ENCODE results near the gene MMS19.

The MMS19 gene

GRCh38 chr10:97463363-97464132 is 34.7 kb downstream of the MMS19 start:
- peak; percentile 38 for DNase-seq

- DNase-seq, result no peak
These were observed 35.9 kb downstream of the MMS19 start for GRCh38 chr10:97462309-97462708.

GRCh38 chr10:97459933-97460332 is 38.3 kb downstream of the MMS19 start:
- DNase-seq, result no peak

GRCh38 chr10:97459111-97459510 is 39.1 kb downstream of the MMS19 start:
- DNase-seq, result no peak

DNA sequence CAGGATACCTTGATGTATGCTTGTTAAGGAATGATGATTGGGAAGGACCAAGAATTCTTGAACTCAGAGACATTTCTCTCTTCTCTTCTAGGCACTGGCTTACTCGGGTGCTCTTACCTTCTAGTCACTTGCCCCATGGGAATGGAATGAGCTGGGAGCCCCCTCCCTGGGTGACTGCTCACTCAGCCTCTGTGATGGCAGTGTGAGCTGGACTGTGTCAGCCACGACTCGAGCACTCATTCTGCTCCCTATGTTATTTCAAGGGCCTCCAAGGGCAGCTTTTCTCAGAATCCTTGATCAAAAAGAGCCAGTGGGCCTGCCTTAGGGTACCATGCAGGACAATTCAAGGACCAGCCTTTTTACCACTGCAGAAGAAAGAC is 41.5 kb downstream of the MMS19 start:
- DNase-seq, result no peak

GRCh38 chr10:97456034-97456685 is 42.1 kb downstream of the MMS19 start:
- DNase-seq, result no peak

DNA sequence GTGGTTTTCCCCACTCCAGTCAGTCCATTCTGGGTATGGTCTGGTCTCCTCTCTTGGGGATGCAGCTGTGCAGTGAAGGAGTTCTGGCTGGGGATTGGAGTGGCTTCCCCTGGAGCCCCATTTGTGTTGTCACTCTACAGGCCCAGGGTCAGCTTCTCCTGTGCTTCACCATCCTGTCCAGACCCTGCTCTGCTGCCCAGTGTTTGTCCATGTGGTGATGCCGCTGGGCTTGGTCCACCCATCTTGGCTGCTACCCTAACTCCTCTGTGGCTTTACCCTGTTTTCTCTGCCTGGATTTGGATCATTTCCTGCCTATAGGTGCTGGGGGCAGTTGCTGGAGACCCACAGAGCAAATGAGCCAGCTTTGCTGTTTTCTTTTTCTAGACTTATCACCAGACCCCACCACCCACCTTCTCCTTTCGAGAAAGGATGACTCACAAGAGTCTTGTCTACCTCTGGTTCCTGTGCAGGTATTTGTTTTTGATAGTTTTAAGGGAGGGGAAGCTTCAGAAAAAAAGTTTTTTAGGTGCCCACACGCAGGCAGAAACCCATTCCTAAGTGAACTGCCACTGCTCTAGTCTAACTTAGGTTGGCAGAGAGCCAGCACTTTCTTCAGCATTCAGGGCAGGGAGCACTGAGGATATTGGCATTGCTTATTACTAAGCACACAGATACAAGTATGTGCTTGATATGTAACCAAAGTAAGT is 43.7 kb downstream of the MMS19 start:
- no peak for DNase-seq

DNA sequence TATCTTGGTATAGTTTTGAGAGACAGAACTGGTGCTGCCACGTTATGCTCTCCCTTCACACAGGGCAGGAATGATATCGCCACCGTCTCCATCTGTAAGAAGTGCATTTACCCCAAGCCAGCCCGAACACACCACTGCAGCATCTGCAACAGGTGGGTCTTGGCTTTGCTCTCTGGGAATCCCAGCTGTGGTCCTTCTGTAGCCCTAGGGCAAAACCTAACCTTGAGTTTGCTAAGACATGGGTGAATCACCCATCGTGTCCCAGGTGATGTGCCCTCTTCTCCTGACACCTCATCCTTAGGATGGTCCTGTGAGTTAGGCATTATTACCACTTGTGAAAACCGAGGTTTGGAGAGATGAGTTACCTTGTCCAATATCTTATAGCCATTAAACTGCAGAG is 45.9 kb downstream of the MMS19 start:
- no peak for DNase-seq

DNA sequence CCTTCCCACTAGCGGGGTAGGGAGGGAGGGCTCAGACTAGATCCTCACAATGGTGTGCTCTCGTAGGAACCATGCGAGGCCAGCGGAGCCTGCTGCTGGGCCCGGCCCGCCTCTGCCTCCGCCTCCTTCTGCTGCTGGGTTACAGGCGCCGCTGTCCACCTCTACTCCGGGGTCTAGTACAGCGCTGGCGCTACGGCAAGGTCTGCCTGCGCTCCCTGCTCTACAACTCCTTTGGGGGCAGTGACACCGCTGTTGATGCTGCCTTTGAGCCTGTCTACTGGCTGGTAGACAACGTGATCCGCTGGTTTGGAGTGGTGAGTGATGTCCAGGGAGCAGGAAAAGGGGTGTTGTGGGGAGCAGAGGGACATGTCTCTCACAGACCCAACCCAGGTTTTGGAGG is 46.6 kb downstream of the MMS19 start:
- DNase-seq, result no peak

GRCh38 chr10:97450828-97451227 is 47.4 kb downstream of the MMS19 start:
- no peak for DNase-seq

DNA sequence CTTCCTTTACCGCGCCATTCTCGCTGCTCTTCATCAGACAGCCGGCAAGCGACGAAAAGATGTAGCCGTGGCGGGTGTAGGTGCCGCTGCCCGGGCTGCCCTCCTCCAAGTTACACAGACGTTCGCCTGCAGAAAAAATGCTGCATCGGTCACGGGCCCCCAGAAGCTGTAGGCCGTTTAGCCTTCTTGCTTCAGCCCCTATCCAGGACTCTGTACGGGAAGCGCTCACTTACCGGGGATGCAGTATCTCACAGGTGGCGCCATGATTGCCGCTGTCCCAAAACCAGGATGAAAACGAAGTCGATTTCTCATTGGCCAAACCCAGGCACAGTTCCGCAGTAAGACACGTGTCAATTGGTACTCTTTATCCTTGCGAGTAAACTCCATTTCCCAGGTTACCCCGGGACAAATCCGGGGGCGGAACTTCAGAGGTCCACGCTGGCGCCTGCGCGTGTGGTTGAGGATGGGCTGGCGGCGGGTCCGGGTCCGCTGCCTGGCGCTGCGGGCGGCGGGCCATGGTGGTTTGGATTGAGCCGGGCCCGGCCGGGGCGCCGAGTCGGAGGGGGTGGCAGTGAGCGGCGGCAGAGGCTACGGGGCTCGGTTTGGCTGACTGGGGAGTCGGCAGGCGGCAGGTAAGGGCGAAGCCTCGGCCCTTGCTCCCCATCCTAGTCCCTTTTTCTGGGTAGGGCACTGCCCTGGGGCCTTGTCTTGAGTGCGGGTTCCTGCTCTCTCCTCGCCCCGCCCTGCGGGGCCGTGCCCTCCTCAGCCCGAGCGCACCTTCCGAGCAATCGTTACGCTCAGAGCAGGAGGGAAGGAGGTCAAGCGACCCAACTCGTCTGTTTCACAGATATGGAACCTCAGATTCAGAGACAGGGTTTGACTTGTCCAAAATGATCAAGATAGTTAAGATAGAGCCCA is 52.2 kb downstream of the MMS19 start, which contains the start of the genes EXOSC1 and ZDHHC16:
Gene EXOSC1 (minus strand): TSS at position 285 of the 918 bp plus-strand sequence. CDS start 21 bp downstream, at position 264.
Gene ZDHHC16 (plus strand): TSS at position 454 of the 918 bp plus-strand sequence. CDS start 5,501 bp downstream, outside the sequence.
- DNase-seq, result peak; percentile 90

GRCh38 chr10:97445357-97445721 is 52.9 kb downstream of the MMS19 start:
- DNase-seq, result no peak

DNA sequence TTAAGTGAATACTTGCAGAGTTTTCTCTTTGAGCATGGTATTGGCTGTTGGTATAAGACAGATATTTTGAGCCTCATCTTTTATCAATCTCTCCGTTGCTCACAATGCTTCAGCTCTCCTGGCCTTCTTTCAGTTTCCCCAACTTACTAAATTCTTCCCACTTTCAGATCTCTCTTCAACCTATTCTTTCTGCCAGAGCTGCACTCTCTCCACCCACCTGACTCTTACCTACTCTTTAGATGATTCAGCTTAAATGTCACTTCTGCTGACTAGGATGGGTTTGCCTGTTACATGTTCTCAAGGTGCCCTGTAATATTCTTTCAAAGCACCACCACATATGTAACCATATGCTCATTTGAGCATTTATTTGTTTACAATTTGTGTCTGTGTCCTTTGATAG is 54.0 kb downstream of the MMS19 start:
- no peak for DNase-seq

DNA sequence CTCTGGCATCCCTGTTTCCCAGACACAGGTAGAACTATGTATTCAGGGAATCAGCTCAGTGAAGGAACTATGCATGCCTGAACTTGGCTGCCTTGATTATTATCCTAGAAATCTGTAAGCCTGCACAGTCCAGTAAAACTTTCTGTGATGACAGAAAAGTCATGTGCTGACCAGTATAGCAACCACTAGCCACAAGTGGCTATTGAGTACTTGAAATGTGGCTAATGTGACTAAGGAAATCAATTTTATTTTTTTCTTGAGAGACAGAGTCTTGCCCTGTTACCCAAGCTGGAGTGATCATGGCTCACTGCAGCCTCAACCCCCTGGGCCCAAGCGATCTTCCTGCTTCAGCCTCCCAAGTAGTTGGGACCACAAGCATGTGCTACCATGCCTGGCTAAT is 55.9 kb downstream of the MMS19 start:
- DNase-seq, result no peak

GRCh38 chr10:97435211-97435610 is 63.0 kb downstream of the MMS19 start:
- no peak for DNase-seq

DNA sequence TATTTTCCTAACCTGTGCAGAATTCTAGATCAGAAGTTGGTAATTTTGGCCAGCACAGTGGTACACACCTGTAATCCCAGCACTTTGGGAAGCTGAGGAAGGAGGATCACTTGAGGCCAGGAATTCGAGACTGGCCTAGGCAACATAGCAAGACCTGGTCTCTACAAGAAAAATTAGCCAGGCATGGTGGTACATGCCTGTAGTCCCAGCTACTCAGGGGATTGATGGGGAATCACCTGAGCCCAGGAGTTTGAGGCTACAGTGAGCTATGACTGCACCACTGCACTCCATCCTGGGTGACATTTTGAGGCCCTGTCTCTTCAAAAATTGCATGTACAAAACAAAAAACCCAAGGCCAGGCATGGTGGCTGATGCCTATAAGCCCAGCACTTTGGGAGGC is 63.7 kb downstream of the MMS19 start:
- no peak for DNase-seq

- DNase-seq, result no peak
These were observed 64.2 kb downstream of the MMS19 start for GRCh38 chr10:97434055-97434454.

DNA sequence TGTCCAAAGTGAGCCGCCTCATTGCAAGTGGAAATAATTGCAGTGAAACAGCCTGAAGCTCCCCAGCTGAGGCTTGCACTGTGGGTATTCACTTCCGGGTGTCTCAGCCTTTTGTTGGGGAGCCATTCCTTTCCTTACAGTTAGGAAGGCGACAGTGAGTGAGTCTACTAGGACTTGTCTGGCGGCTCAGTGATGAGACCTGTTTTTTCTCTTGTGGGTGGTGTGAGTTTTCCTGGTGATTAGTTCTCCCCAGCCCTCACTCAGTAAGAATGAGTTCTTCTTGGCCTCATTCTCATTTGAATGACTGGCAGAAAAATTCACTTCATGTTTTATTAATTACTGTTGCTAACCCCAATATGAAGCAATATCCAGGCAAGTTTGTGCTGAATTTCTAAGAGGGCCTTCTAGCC is 69.6 kb downstream of the MMS19 start:
- DNase-seq, result peak; percentile 20

DNA sequence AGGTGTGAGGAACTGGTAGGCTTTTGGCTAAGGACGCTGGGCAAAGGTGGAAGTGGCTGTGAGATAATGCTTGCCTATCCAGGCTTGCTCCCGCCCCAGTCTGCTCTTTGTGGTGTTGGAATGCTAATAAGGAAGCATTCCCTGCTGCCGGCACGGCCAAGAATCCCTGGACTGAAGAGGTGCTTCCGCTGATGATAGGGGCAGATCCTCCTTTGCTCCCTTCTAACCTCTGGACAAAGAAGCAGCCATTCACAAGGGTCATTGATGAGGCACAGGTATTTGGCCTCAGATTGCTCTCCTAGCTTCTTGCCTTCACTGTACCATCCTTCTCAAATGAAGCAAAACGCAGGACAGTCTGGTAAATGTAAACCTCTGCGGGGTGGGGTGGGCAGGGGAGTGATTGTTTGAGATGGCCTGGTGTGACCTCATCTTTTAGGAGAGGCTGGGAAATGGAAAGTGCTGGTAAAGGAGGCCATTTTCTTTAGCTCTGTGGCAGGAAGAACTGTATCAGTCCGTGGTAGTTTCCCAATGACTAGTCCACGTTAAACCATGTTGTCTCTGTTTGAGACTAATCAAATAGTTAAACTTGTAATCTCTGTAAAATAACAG is 70.5 kb downstream of the MMS19 start:
- DNase-seq, result no peak

- DNase-seq, result no peak
These were observed 71.2 kb downstream of the MMS19 start for GRCh38 chr10:97426776-97427570.

All from central memory CD4-positive, alpha-beta T cell (primary cell).